ENCODE results near the gene GNG11. TPM values are rescaled to one million over a fixed set of nuclear protein-coding genes. Genes with fewer than 3 reads are reported as not detected.

The GNG11 gene
- total RNA-seq, 1 donor from 2014 or later, result 8.8 TPM

DNA sequence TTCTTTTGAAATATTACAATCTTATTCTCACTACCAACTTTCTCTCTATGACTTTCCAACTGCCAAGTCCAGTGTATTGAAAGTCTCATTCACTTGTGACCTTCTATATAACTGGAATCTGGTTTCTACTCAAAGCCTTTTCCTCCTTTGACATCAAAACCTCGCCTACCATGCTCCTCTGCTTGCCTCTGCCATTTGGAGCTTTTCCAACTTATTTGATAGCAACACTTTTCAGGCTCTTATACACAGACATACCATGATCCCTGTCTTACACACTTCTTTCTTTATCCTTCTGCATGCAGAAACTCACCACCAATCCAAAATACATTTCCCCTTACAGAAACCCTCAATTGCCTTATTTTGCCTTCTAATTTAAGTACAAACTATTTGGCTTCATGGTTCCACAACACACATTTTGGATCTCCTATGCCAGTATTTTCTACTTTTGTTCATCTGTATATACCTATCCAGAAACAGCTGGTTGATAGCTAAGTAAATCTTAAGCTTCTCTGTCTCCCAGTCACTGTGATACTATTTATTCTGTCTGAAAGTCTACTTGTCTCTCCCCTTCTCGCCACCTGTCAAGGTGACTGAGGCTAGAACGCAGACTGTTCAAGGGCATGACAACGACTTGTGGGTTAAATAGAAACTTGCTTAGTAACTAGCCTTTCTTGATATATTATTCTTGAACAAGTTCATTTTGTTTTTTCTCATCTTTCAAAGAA lies 22.4 kb downstream of the GNG11 start:
- Mint-ChIP-seq H3K27ac (ENCODE audit: unreplicated experiment) (no peak overlapping the region), H3K27me3 (ENCODE audit: low read depth, unreplicated experiment) (peaks cover 4% of the 10 kb centered on the region), H3K36me3 (ENCODE audit: low read depth, unreplicated experiment) (peaks cover 1% of the 10 kb centered on the region), H3K4me3 (ENCODE audit: unreplicated experiment) (no peak overlapping the region), H3K9me3 (ENCODE audit: unreplicated experiment) (no peaks in the 10 kb centered on the region), H3K4me1 (ENCODE audit: low read depth, unreplicated experiment) (peaks cover 10% of the 10 kb centered on the region)
- Histone ChIP-seq H3K4me2 (ENCODE audit: low read length) (no peak overlapping the region), H3K9me3 (ENCODE audit: insufficient read depth, low read depth, low read length) (no peaks in the 10 kb centered on the region), H3K36me3 (ENCODE audit: insufficient read depth, low read length) (no peaks in the 10 kb centered on the region), H3K4me3 (ENCODE audit: insufficient read depth, low read depth, low read length) (no peak overlapping the region), H3K9ac (ENCODE audit: low read length) (no peak overlapping the region), H3K27me3 (ENCODE audit: insufficient read depth, low read length) (no peaks in the 10 kb centered on the region), H2AFZ (ENCODE audit: low read depth, low read length) (no peak overlapping the region), H3K27ac (ENCODE audit: low read depth, low read length) (no peak overlapping the region), H3K79me2 (ENCODE audit: insufficient read depth, low read length) (no peaks in the 10 kb centered on the region), H4K20me1 (ENCODE audit: insufficient read depth, low read length) (no peaks in the 10 kb centered on the region), H3K4me1 (ENCODE audit: insufficient read depth, low read length) (no peaks in the 10 kb centered on the region)
- TF ChIP-seq CTCF (IDR thresholded peaks at IDR 0.05; ENCODE audit: insufficient read depth, low read depth, low read length), result no peak
- TF ChIP-seq EZH2 (IDR thresholded peaks at IDR 0.05; ENCODE audit: insufficient read depth, low read length), result no peak
- FAIRE-seq, result no peak
- DNase-seq (ENCODE audit: low read depth), result no peak

DNA sequence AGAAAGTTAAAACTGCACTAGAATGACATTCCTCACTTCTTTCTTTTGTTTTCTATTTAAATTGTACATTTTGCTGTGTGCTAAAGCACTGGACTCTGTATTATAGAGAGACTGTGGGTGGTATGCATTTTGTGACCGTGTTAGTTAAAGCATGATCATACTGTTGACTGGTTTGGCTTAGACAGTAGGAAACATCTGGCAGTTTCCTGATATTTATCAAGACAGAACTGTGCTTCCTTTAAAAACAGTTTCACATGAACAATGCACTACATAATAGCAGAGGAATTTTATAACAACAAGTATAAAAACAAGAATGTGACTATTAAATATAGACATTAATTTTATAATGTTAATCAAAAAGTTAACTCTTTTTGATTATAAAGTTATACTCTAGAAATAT lies 23.1 kb downstream of the GNG11 start:
- H3K36me3 Mint-ChIP-seq (ENCODE audit: low read depth, unreplicated experiment), result peaks cover 1% of the 10 kb centered on the region
- peaks cover 2% of the 10 kb centered on the region for H3K27me3 Mint-ChIP-seq (ENCODE audit: low read depth, unreplicated experiment)
- FAIRE-seq (no peak), DNase-seq (ENCODE audit: low read depth) (peak; percentile 41)
- TF ChIP-seq CTCF (IDR thresholded peaks at IDR 0.05; ENCODE audit: insufficient read depth, low read depth, low read length), result no peak
- TF ChIP-seq EZH2 (IDR thresholded peaks at IDR 0.05; ENCODE audit: insufficient read depth, low read length), result no peak
- Histone ChIP-seq H3K4me2 (ENCODE audit: low read length) (no peak overlapping the region), H2AFZ (ENCODE audit: low read depth, low read length) (no peak overlapping the region), H3K4me1 (ENCODE audit: insufficient read depth, low read length) (no peaks in the 10 kb centered on the region), H4K20me1 (ENCODE audit: insufficient read depth, low read length) (no peaks in the 10 kb centered on the region), H3K79me2 (ENCODE audit: insufficient read depth, low read length) (no peaks in the 10 kb centered on the region), H3K36me3 (ENCODE audit: insufficient read depth, low read length) (no peaks in the 10 kb centered on the region), H3K27me3 (ENCODE audit: insufficient read depth, low read length) (no peaks in the 10 kb centered on the region), H3K9ac (ENCODE audit: low read length) (no peak overlapping the region), H3K27ac (ENCODE audit: low read depth, low read length) (no peak overlapping the region), H3K9me3 (ENCODE audit: insufficient read depth, low read depth, low read length) (no peaks in the 10 kb centered on the region), H3K4me3 (ENCODE audit: insufficient read depth, low read depth, low read length) (no peak overlapping the region)
- peaks cover 16% of the 10 kb centered on the region for H3K4me1 Mint-ChIP-seq (ENCODE audit: low read depth, unreplicated experiment)
- no peak overlapping the region for H3K27ac Mint-ChIP-seq (ENCODE audit: unreplicated experiment)
- no peak overlapping the region for H3K4me3 Mint-ChIP-seq (ENCODE audit: unreplicated experiment)
- no peaks in the 10 kb centered on the region for H3K9me3 Mint-ChIP-seq (ENCODE audit: unreplicated experiment)

DNA sequence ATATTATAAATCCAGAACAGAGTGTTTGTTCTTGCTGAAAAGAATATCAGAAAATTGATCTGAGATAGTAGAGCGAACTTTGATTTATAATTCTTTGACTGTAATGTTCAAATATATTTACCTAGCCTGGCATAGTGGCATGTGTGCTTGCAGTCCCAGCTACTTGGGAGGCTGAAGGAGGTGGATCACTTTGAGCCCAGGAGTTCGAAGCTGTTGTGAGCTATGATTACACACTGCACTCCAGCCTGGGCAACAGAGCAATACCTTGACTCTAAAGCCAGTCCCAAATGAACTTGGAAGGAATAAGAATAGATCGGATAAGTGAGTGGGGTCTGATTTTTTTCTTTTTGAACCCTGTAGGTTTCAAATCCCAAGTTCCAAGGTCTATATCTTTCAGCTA lies 23.5 kb downstream of the GNG11 start:
- no peak overlapping the region for H3K27ac Mint-ChIP-seq (ENCODE audit: unreplicated experiment)
- Histone ChIP-seq H2AFZ (ENCODE audit: low read depth, low read length) (no peak overlapping the region), H3K79me2 (ENCODE audit: insufficient read depth, low read length) (no peaks in the 10 kb centered on the region), H4K20me1 (ENCODE audit: insufficient read depth, low read length) (no peaks in the 10 kb centered on the region), H3K36me3 (ENCODE audit: insufficient read depth, low read length) (no peaks in the 10 kb centered on the region), H3K9ac (ENCODE audit: low read length) (no peak overlapping the region), H3K4me1 (ENCODE audit: insufficient read depth, low read length) (no peaks in the 10 kb centered on the region), H3K9me3 (ENCODE audit: insufficient read depth, low read depth, low read length) (no peaks in the 10 kb centered on the region), H3K4me3 (ENCODE audit: insufficient read depth, low read depth, low read length) (no peak overlapping the region), H3K27ac (ENCODE audit: low read depth, low read length) (no peak overlapping the region), H3K4me2 (ENCODE audit: low read length) (no peak overlapping the region), H3K27me3 (ENCODE audit: insufficient read depth, low read length) (no peaks in the 10 kb centered on the region)
- H3K9me3 Mint-ChIP-seq (ENCODE audit: unreplicated experiment), result no peaks in the 10 kb centered on the region
- FAIRE-seq (no peak), DNase-seq (ENCODE audit: low read depth) (no peak)
- no peaks in the 10 kb centered on the region for H3K27me3 Mint-ChIP-seq (ENCODE audit: low read depth, unreplicated experiment)
- H3K4me1 Mint-ChIP-seq (ENCODE audit: low read depth, unreplicated experiment), result peaks cover 17% of the 10 kb centered on the region
- H3K36me3 Mint-ChIP-seq (ENCODE audit: low read depth, unreplicated experiment), result peaks cover 1% of the 10 kb centered on the region
- no peak overlapping the region for H3K4me3 Mint-ChIP-seq (ENCODE audit: unreplicated experiment)
- TF ChIP-seq EZH2 (IDR thresholded peaks at IDR 0.05; ENCODE audit: insufficient read depth, low read length) (no peak), CTCF (IDR thresholded peaks at IDR 0.05; ENCODE audit: insufficient read depth, low read depth, low read length) (no peak)

Measured in astrocyte (in vitro differentiated cells and primary cell).